Karpas-422 (cell line): Measurements from ENCODE around the gene COA8. TPM values are rescaled to one million over a fixed set of nuclear protein-coding genes. Genes with fewer than 3 reads are reported as not detected.

Source experiments
- DNase-seq: peaks from one replicate; pipeline ENCODE4 v3.0.0-alpha.2; 2015
- H2AFZ ChIP-seq: fragments of 200-600 bp; sonication (generic); 2 replicates; pipeline ENCODE4 v1.6.1; 2014; ENCODE audit warnings: antibody characterized with exemption, low read length, mixed read lengths
- H3K27ac ChIP-seq: fragments of 200-600 bp; sonication (generic); 2 replicates; pipeline ENCODE4 v1.5.1; 2014; ENCODE audit warnings: mild to moderate bottlenecking, low read length, moderate library complexity
- H3K27me3 ChIP-seq: fragments of 200-600 bp; sonication (generic); 2 replicates; pipeline ENCODE4 v1.6.1; 2014; ENCODE audit warnings: low read length, mixed read lengths
- H3K36me3 ChIP-seq: fragments of 200-600 bp; sonication (generic); 2 replicates; pipeline ENCODE4 v1.6.1; 2014; ENCODE audit warnings: low read length, mixed read lengths; ENCODE audit not compliant: insufficient read depth
- H3K4me1 ChIP-seq: fragments of 200-600 bp; sonication (generic); 2 replicates; pipeline ENCODE4 v1.6.1; 2014; ENCODE audit warnings: mild to moderate bottlenecking, low read length, mixed read lengths
- H3K4me2 ChIP-seq: fragments of 200-600 bp; sonication (generic); 2 replicates; pipeline ENCODE4 v1.6.1; 2014; ENCODE audit warnings: low read length, low read depth, mild to moderate bottlenecking; ENCODE audit not compliant: poor library complexity, severe bottlenecking
- H3K4me3 ChIP-seq: fragments of 200-600 bp; sonication (generic); 2 replicates; pipeline ENCODE4 v1.5.1; 2014; ENCODE audit warnings: mild to moderate bottlenecking, antibody characterized with exemption, low read length, mixed read lengths
- H3K79me2 ChIP-seq: fragments of 200-600 bp; sonication (generic); 2 replicates; pipeline ENCODE4 v1.6.1; 2014; ENCODE audit warnings: mild to moderate bottlenecking, low read length, mixed read lengths
- H3K9ac ChIP-seq: fragments of 200-600 bp; sonication (generic); 2 replicates; pipeline ENCODE4 v1.6.0; 2014; ENCODE audit warnings: low read length
- H3K9me2 ChIP-seq: fragments of 200-600 bp; sonication (generic), shearing (Covaris generic); replicated peaks from 2 replicates; pipeline ENCODE4 v1.6.0; 2014; ENCODE audit warnings: mild to moderate bottlenecking, low read length, moderate library complexity; ENCODE audit not compliant: insufficient read depth
- H3K9me3 ChIP-seq: fragments of 300-700, 200-600 bp; sonication (generic); 2 replicates; pipeline ENCODE4 v1.6.1; 2014; ENCODE audit warnings: low read length, mixed read lengths
- H4K20me1 ChIP-seq: fragments of 200-600 bp; sonication (generic); 2 replicates; pipeline ENCODE4 v1.6.1; 2014; ENCODE audit warnings: mild to moderate bottlenecking, antibody characterized with exemption, low read length, low read depth; ENCODE audit not compliant: insufficient read depth
- total RNA-seq: library from RNA; depleted of rRNA; stranded (reverse); fragments of >200 nt; shearing (Covaris generic); gene quantifications from 2 replicates; pipeline ENCODE4 v1.2.3, GENCODE V29; 2014; ENCODE audit warnings: low replicate concordance

The COA8 gene
- total RNA-seq, 1 experiment from 2014 or later: 62.9 TPM

- Histone ChIP-seq H3K9me3 (no peaks in the 10 kb centered on the region), H3K27ac (no peak overlapping the region), H3K4me1 (no peaks in the 10 kb centered on the region), H3K36me3 (0 out of 2 replicates have a peak, but pooled peaks cover 7% of the 10 kb centered on the region), H3K79me2 (0 out of 2 replicates have a peak, but pooled peaks cover 6% of the 10 kb centered on the region), H3K4me3 (no peak overlapping the region), H3K9ac (no peak overlapping the region), H3K9me2 (no peaks in the 10 kb centered on the region), H2AFZ (no peak overlapping the region), H3K27me3 (no peaks in the 10 kb centered on the region), H4K20me1 (no peaks in the 10 kb centered on the region), H3K4me2 (no peak overlapping the region)
- DNase-seq: no peak
These were observed 18.4 kb downstream of the COA8 start for GRCh38 chr14:103581206-103581605.

- no peaks in the 10 kb centered on the region for H4K20me1 ChIP-seq
- H3K9ac ChIP-seq: no peak overlapping the region
- DNase-seq: no peak
- 0 out of 2 replicates have a peak, but pooled peaks cover 7% of the 10 kb centered on the region for H3K36me3 ChIP-seq
- H3K27me3 ChIP-seq: no peaks in the 10 kb centered on the region
- no peak overlapping the region for H3K4me2 ChIP-seq
- no peak overlapping the region for H3K4me3 ChIP-seq
- H3K9me2 ChIP-seq: no peaks in the 10 kb centered on the region
- H3K9me3 ChIP-seq: no peaks in the 10 kb centered on the region
- no peak overlapping the region for H3K27ac ChIP-seq
- no peaks in the 10 kb centered on the region for H3K79me2 ChIP-seq
- H3K4me1 ChIP-seq: no peaks in the 10 kb centered on the region
- H2AFZ ChIP-seq: no peak overlapping the region
These were observed 19.4 kb downstream of the COA8 start for GRCh38 chr14:103581954-103582703.

GRCh38 chr14:103584326-103584915 lies 21.7 kb downstream of the COA8 start:
- no peak for DNase-seq
- H3K27me3 ChIP-seq: no peaks in the 10 kb centered on the region
- H3K4me1 ChIP-seq: no peaks in the 10 kb centered on the region
- H3K27ac ChIP-seq: no peak overlapping the region
- no peak overlapping the region for H2AFZ ChIP-seq
- no peak overlapping the region for H3K4me2 ChIP-seq
- H3K36me3 ChIP-seq: 0 out of 2 replicates have a peak, but pooled peaks cover 7% of the 10 kb centered on the region
- no peak overlapping the region for H3K9ac ChIP-seq
- no peaks in the 10 kb centered on the region for H3K79me2 ChIP-seq
- no peaks in the 10 kb centered on the region for H3K9me2 ChIP-seq
- H3K4me3 ChIP-seq: no peak overlapping the region
- no peaks in the 10 kb centered on the region for H4K20me1 ChIP-seq
- H3K9me3 ChIP-seq: no peaks in the 10 kb centered on the region

GRCh38 chr14:103593577-103593976 lies 30.8 kb downstream of the COA8 start:
- no peaks in the 10 kb centered on the region for H3K27me3 ChIP-seq
- no peaks in the 10 kb centered on the region for H3K79me2 ChIP-seq
- DNase-seq: no peak
- no peak overlapping the region for H3K4me3 ChIP-seq
- no peaks in the 10 kb centered on the region for H4K20me1 ChIP-seq
- peaks cover 11% of the 10 kb centered on the region for H3K4me1 ChIP-seq
- peak overlapping the region; percentile 39 for H3K4me2 ChIP-seq
- H2AFZ ChIP-seq: no peak overlapping the region
- no peaks in the 10 kb centered on the region for H3K9me2 ChIP-seq
- no peaks in the 10 kb centered on the region for H3K9me3 ChIP-seq
- H3K36me3 ChIP-seq: no peaks in the 10 kb centered on the region
- H3K9ac ChIP-seq: 0 out of 2 replicates have a peak overlapping the region, but pooled peaks have one; percentile 24
- H3K27ac ChIP-seq: peak overlapping the region; percentile 19; the same call in 1 of the 2 replicates

GRCh38 chr14:103594265-103594664 lies 31.5 kb downstream of the COA8 start:
- DNase-seq: no peak
- no peaks in the 10 kb centered on the region for H4K20me1 ChIP-seq
- no peak overlapping the region; the same call in 1 of the 2 replicates for H3K27ac ChIP-seq
- H3K4me1 ChIP-seq: peaks cover 11% of the 10 kb centered on the region
- no peaks in the 10 kb centered on the region for H3K27me3 ChIP-seq
- H3K4me2 ChIP-seq: no peak overlapping the region
- H3K36me3 ChIP-seq: no peaks in the 10 kb centered on the region
- no peak overlapping the region for H3K9ac ChIP-seq
- H2AFZ ChIP-seq: no peak overlapping the region
- no peaks in the 10 kb centered on the region for H3K9me2 ChIP-seq
- H3K79me2 ChIP-seq: no peaks in the 10 kb centered on the region
- no peak overlapping the region for H3K4me3 ChIP-seq
- no peaks in the 10 kb centered on the region for H3K9me3 ChIP-seq

GRCh38 chr14:103597623-103598377 lies 35.0 kb downstream of the COA8 start:
- no peak for DNase-seq
- peaks cover 11% of the 10 kb centered on the region for H3K4me1 ChIP-seq
- no peak overlapping the region for H3K4me3 ChIP-seq
- H4K20me1 ChIP-seq: no peaks in the 10 kb centered on the region
- no peaks in the 10 kb centered on the region for H3K27me3 ChIP-seq
- no peaks in the 10 kb centered on the region for H3K36me3 ChIP-seq
- no peak overlapping the region for H3K27ac ChIP-seq
- H3K9me2 ChIP-seq: no peaks in the 10 kb centered on the region
- H2AFZ ChIP-seq: no peak overlapping the region
- no peak overlapping the region for H3K9ac ChIP-seq
- H3K9me3 ChIP-seq: no peaks in the 10 kb centered on the region
- H3K4me2 ChIP-seq: no peak overlapping the region
- H3K79me2 ChIP-seq: no peaks in the 10 kb centered on the region

- H3K36me3 ChIP-seq: no peaks in the 10 kb centered on the region
- no peak overlapping the region for H2AFZ ChIP-seq
- no peaks in the 10 kb centered on the region for H3K4me1 ChIP-seq
- no peaks in the 10 kb centered on the region for H4K20me1 ChIP-seq
- H3K9me2 ChIP-seq: no peaks in the 10 kb centered on the region
- no peak overlapping the region for H3K27ac ChIP-seq
- no peak for DNase-seq
- no peak overlapping the region for H3K9ac ChIP-seq
- no peaks in the 10 kb centered on the region for H3K79me2 ChIP-seq
- no peaks in the 10 kb centered on the region for H3K9me3 ChIP-seq
- H3K27me3 ChIP-seq: no peaks in the 10 kb centered on the region
- no peak overlapping the region for H3K4me3 ChIP-seq
- no peak overlapping the region for H3K4me2 ChIP-seq
These were observed 37.7 kb downstream of the COA8 start for GRCh38 chr14:103600503-103600902.

- Histone ChIP-seq H3K36me3 (no peaks in the 10 kb centered on the region), H3K4me3 (no peak overlapping the region), H3K9ac (no peak overlapping the region), H4K20me1 (no peaks in the 10 kb centered on the region), H3K9me3 (no peaks in the 10 kb centered on the region), H3K9me2 (no peaks in the 10 kb centered on the region), H3K4me2 (no peak overlapping the region), H3K79me2 (no peaks in the 10 kb centered on the region), H3K27me3 (no peaks in the 10 kb centered on the region), H3K4me1 (0 out of 2 replicates have a peak, but pooled peaks cover 3% of the 10 kb centered on the region), H3K27ac (no peak overlapping the region), H2AFZ (no peak overlapping the region)
- no peak for DNase-seq
These were observed 41.9 kb downstream of the COA8 start for GRCh38 chr14:103604620-103605019.
